Stimulated activated CD4-positive, alpha-beta T cell treated with anti-CD3 and anti-CD28 coated beads, TNF-alpha, amount 100 ng/mL, for 1 hour (primary cell): ENCODE measurements around the gene NOTO.
"Not testable (repeated sequence)": the region's sequence is repeated elsewhere in the genome, so short reads cannot be mapped to it uniquely, and the experiment has no call there.

ENCODE experiments used
- DNase-seq, 3 donors: peaks; one replicate each; pipeline ENCODE4 v3.0.0-alpha.2; 2020; ENCODE audit warnings: low read depth in 3 of 3, low spot score in 1 of 3

NOTO gene

GRCh38 chr2:73200281-73200680 lies 2.1 kb upstream of the NOTO start:
- not testable (repeated sequence) for DNase-seq

GRCh38 chr2:73203055-73203681 lies 794 bp downstream of the NOTO start:
- no peak for DNase-seq

DNA sequence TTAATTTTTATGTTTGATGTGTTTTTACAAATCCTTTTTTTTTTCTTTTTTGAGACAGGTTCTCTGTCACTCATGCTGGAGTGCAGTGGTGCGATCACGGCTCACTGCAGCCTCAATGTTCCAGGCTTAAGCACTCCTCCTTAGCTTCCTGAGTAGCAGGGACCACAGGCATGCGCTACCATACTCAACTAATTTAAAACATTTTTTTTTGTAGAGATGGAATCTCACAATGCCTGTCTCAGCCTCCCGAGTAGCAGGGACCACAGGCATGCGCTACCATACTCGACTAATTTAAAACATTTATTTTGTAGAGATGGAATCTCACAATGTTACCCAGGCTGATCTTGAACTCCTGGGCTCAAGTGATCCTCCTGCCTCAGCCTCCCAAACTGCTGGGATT lies 3.2 kb downstream of the NOTO start:
- DNase-seq, result no peak

DNA sequence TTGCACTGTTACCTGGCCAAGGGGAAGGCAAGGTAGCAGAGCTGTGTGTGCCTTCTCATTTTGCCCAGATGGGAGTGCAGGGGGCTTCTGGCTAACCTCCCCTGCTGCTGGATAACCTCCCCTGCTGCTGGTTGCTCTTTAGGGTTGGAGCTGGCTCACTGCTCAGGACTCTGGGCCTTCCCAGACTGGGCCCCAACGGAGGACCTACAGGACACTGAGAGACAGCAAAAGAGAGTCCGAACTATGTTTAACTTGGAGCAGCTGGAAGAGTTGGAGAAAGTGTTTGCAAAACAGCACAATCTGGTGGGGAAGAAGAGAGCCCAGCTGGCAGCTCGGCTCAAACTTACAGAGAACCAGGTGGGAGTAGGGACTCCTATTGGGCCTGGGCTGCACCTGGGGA lies 5.9 kb downstream of the NOTO start:
- no peak for DNase-seq

- no peak for DNase-seq
These were observed 7.6 kb downstream of the NOTO start for GRCh38 chr2:73210019-73210418.

DNA sequence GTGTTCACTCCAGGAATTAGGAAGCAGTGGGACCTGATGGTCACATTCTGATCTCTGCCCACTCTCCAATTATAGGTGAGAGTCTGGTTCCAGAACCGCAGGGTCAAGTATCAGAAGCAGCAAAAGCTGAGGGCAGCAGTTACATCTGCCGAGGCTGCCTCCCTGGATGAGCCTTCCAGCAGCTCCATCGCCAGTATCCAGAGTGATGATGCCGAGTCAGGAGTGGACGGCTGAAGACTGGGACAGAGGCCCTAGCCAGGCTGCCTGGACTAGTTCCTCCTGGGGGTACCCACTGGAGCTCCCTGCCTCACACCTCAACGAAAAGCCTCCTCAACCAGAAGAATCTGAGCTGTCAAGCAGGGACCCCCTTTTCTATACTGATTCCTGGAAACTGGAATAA lies 8.3 kb downstream of the NOTO start:
- DNase-seq, result no peak

DNA sequence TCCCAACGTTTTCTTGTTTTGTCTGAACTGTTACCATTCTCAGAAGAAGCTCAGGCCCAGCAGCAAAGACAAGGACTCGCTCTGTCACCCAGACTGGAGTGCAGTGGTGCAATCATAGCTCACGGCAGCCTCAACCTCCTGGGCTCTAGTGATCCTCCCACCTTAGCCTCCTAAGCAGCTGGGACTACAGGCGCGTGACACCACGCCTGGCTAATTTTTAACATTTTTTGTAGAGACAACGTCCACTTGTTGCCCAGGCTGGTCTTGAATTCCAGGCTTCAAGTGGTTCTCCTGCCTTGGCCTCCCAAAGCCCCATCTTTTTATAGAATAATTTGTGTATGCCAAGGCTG lies 9.7 kb downstream of the NOTO start:
- no peak for DNase-seq

DNA sequence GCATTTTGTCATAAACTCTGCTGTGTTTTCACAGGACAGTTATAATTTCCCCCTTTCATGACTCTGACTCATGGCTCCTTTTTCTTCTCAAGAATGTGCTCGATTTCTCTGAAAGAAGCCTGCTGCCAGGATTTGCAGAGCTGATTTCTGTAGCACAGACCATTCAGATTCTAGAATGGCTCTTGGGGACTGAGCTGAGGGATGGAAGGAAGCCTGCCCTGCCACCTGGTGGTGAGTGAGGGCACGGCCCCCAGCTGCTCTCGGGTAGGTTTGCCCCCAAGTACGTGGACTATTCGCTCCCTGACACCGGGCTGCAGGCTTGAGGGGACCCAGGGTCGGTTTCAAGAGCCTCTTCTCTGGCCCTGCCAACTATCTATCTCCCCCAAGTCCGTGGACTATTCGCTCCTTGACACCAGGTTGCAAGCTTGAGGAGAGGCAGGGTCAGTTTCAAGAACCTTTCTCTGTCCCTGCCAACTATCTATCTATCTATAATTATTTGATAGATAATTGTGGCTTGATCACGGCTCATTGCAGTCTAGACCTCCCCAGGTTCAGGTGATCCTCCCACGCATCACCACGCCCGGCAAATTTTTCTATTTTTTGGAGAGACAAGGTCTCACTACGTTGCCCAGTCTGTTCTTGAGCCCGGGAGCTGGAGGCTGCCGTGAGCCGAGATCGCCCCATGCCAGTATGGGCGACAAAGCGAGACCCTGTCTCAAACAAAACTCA lies 10.2 kb downstream of the NOTO start:
- peak in 2 of 3 donors; percentile 41 to 63 for DNase-seq

DNA sequence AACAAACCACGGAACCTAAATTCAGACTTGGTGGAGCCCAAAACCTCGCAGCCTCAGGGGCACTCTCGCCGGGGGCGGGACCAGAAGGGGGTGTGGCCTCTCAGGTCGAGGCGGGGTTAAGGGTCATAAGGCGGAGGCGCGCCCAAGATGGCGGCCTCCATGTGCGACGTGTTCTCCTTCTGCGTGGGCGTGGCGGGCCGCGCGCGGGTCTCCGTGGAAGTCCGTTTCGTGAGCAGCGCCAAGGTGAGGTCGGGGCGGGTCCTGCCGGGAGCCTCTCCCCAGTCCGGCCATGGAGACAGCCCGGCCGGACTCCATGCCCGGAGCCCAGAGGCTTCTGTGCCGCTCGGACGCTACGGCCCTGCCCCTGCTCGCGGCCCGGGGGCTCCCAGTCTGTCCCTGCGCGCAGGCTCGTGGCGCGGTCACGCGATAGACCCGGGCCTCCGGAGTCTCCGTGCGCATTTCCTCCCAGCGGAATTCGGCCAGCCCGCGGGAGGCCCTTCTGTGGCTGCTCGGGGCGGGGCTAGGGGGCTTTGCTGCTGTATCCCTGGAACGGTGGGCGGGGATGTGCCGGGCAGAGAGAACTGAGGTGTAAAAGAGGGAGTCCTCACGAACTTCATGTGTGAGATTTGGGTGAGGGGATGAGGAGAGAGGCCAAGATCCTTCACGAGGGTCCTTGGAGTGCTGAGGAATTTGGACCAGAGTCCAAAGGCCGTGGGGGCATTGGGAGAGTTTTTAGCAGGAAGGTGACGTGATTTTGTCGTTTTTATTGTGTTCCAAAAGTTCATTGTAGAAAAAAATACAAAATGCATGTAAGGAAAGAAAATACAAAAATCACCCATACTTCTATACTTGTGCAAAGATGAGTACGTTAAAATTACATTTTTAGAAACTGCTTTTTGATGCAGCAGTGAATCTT lies 12.0 kb downstream of the NOTO start, which contains the start of gene SMYD5:
Gene SMYD5, plus strand, starts transcription at position 126 of the 916 bp plus-strand sequence. Its CDS starts 22 bp downstream, at position 148.
- peak; percentile 70 to 92 (median 84) for DNase-seq

DNA sequence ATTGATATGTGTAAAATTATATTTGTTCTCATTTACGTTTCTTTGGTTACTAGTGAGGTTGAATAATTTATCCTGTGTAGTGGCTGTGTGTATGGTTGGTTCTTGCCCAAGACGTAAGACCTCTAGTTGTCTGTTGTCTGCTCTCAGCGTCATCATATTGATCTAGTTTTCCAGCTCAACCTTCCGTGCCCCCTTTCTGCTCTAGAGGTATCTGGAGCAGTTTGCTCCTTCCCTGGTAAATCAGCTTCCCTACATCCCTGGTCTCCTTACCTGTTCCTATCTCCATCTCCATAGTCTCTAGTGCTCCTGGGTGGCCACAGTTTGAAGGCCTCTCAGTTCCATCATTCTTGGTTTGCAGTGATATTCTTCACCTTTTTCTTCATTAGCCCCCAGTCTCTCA lies 12.9 kb downstream of the NOTO start:
- no peak for DNase-seq

DNA sequence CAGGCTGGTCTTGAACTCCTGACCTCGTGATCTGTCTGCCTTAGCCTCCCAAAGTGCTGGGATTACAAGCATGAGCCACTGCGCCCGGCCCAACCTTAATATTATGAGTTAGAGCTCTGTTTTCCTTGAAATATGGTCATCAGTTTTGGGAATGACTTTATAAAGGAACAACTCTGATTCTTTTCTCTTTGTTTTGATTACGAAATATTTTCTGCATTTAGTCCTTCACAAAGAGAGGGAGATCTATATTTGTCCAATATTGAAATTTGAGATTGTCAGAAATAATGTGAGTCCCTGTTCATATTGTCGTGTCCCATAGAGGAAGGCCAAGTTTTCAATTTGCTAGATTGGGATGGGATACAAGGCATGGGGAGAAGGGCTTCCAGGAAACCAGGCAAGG lies 14.8 kb downstream of the NOTO start:
- DNase-seq, result no peak

- no peak for DNase-seq
These were observed 15.5 kb downstream of the NOTO start for GRCh38 chr2:73217826-73218225.

GRCh38 chr2:73218298-73218697 lies 15.9 kb downstream of the NOTO start:
- DNase-seq, result no peak

DNA sequence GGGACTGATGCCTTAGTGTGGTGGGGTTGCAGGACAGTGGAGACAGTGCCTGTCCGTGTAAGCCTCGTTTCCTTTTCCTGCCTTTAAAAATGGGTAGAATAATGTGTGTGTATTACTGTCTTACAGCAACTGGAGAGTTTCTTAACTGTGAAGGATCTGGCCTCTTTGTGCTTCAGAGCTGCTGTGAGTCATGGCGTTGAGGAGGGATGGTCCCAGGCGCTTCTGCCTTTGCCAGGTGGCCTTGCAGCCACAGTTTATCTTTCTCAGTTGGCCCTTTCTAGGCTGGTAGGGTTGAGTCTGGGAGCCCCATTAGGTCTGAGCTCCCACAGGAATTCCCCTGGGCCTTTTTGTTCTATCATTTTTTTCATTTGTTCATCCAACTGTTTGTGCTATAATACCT lies 21.4 kb downstream of the NOTO start:
- DNase-seq, result no peak

GRCh38 chr2:73225513-73226360 lies 23.4 kb downstream of the NOTO start:
- no peak for DNase-seq

DNA sequence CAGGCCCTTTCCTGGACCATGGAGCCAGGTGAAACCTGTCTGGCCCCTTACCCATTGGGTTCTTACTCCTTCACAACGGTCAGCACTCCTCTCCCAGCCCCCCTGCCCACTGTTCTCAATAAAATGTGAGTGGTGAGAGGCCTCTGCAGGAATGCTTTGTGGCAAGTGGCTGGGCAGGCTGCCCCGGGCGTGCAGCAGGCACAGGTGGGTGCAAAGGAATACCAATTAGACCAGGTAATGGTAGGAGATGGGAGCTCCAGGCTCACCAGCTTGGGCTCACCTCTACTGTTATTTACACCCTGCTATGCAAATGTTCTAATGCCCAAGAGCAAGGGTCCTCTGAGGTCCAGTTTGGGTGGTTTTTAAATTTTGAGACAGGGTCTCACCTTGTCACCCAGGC lies 24.7 kb downstream of the NOTO start:
- DNase-seq, result no peak

DNA sequence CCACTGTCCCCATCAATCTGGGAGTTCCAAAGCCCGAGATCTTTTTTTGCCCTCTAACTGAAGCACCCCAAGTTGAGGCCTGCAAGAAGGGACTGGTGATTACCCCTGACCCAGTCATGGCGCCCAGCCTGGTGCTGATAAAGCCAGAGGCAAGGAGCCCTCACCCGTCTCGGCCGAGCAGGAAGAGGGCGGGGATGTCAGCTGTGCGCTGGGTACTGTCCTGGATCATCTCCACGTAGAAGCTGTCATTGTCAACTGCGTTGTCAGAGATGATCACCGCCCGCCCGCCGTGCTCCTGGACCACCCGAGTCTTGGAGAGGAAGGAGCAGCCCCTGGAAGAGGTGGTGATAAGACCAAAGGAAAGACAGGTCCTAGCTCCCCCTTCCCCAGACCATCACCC lies 26.3 kb downstream of the NOTO start:
- DNase-seq, result no peak

GRCh38 chr2:73232403-73233153 lies 30.2 kb downstream of the NOTO start:
- DNase-seq, result no peak

DNA sequence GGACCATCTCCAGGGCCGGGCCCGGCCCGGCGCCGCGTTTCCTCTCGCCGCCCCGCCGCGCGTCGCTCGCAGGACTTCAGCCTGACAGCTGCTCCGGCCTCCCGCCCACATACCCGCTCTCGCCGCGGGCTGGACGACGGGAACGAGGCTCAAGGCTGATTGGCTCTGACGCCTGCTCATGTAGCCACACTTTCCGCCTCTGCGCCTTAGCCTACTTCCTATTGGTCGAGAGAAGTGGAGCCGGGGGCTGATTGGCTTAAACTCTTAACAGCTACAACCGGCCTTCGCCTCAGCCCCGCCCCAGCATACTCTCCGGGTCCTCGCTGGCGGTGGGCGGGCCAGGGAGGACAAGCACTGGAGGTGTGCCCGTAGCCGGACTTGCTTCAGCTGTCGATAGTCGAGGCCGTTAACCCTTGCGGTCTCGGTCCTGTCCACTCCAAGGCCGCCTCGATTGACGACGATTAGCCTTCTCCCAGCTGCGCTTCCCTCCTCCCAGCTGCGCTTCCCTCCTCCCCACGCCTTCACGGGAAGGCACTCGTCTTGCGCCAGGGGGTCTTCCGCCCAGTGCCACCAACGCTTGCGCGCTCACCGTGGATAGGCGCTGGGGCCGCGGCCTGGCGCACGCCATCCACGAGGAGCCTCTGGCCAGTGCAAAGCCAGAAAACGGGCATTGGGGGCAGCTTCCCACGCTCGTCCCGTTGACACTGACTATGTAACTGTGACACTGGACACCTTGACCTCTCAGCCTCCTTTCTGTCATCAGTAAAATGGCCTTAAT lies 31.0 kb downstream of the NOTO start, which contains the start of gene PRADC1:
Gene PRADC1, minus strand, starts transcription at position 86 of the 778 bp plus-strand sequence. Its CDS starts 79 bp downstream, at position 7.
- DNase-seq, result peak; percentile 77 to 85 (median 79)
